Mesodermal cell (in vitro differentiated cells): ENCODE measurements around the gene MOGAT2. TPM values are rescaled to one million over a fixed set of nuclear protein-coding genes. Genes with fewer than 3 reads are reported as not detected.
"Not testable (repeated sequence)": the region's sequence is repeated elsewhere in the genome, so short reads cannot be mapped to it uniquely, and the experiment has no call there.

ENCODE experiments used
- H3K27ac ChIP-seq: 2 replicates; pipeline ENCODE4 v1.7.0; 2013; ENCODE audit warnings: mild to moderate bottlenecking, low read depth, low read length, moderate library complexity; ENCODE audit not compliant: severe bottlenecking
- H3K36me3 ChIP-seq: 2 replicates; pipeline ENCODE4 v1.7.1; 2013; ENCODE audit warnings: mild to moderate bottlenecking, low read length, moderate library complexity; ENCODE audit not compliant: control insufficient read depth, insufficient read depth
- H3K4me1 ChIP-seq: one replicate; pipeline ENCODE4 v1.7.1; 2013; ENCODE audit warnings: mild to moderate bottlenecking, low read length; ENCODE audit not compliant: insufficient read depth, control insufficient read depth, poor library complexity, severe bottlenecking
- H3K4me3 ChIP-seq: 2 replicates; pipeline ENCODE4 v1.7.0; 2013; ENCODE audit warnings: low read length, control low read depth, mild to moderate bottlenecking; ENCODE audit not compliant: insufficient read depth, poor library complexity, severe bottlenecking; ENCODE audit errors: extremely low read depth
- H3K9me3 ChIP-seq: 2 replicates; pipeline ENCODE4 v1.7.1; 2013; ENCODE audit warnings: mild to moderate bottlenecking, low read length, moderate library complexity; ENCODE audit not compliant: control insufficient read depth
- WGBS, 2 experiments: methylation state at CpG; one replicate each; pipeline ENCODE4 v1.1.5; 2013; ENCODE audit warnings: missing lambda C conversion rate in 2 of 2; ENCODE audit not compliant: insufficient coverage in 2 of 2; 5-methylcytosine and 5-hydroxymethylcytosine counted together
- polyA plus RNA-seq, 2 experiments: library from polyadenylated mRNA; stranded (reverse); fragments of 50-300 nt; gene quantifications; one replicate each; pipeline ENCODE4 v1.2.3, GENCODE V29; 2013

The MOGAT2 gene
- not detected for polyA plus RNA-seq (2013, experiment 1 of 2)
- not detected for polyA plus RNA-seq (2013, experiment 2 of 2)

GRCh38 chr11:75717608-75718418 is at the start of gene MOGAT2:
TSS of gene MOGAT2 (plus strand) at chr11:75717838. CDS start at chr11:75717889, 51 bp downstream.
- WGBS, 2 experiments: 86 to 90% methylated on average over 10 to 12 of the region's 13 CpGs
- no peak within 1 kb of the TSS for H3K27ac ChIP-seq
- H3K4me1 ChIP-seq: no peaks in the 10 kb centered on the region

GRCh38 chr11:75668451-75669297 is 49.0 kb upstream of the MOGAT2 start, which contains the start of gene MAP6:
TSS of gene MAP6 (minus strand) at chr11:75669038. CDS start at chr11:75668369, 669 bp downstream.
- H3K4me1 ChIP-seq: peaks cover 5% of the 10 kb centered on the region
- H3K27ac ChIP-seq: no peak within 1 kb of the TSS
- H3K4me3 ChIP-seq: peak within 1 kb of the TSS; percentile 22
- no peaks in the 10 kb centered on the region for H3K36me3 ChIP-seq
- 2 to 3% methylated on average over 62 to 64 of the region's 72 CpGs for WGBS, 2 experiments
- no peaks in the 10 kb centered on the region for H3K9me3 ChIP-seq

More at GRCh38 chr11:75717608-75718418, at the start of gene MOGAT2:
- no peak within 1 kb of the TSS for H3K4me3 ChIP-seq
- H3K36me3 ChIP-seq: no peaks in the 10 kb centered on the region
- no peaks in the 10 kb centered on the region for H3K9me3 ChIP-seq

- Histone ChIP-seq H3K4me1 (no peaks in the 10 kb centered on the region), H3K9me3 (no peaks in the 10 kb centered on the region), H3K4me3 (no peak overlapping the region), H3K36me3 (no peaks in the 10 kb centered on the region), H3K27ac (no peak overlapping the region)
- WGBS, 2 experiments: 89 to 100% methylated on average over 2 of the region's 4 CpGs
Measured at GRCh38 chr11:75673977-75674582, 43.6 kb upstream of the MOGAT2 start.

- H3K4me3 ChIP-seq: no peak overlapping the region
- no CpG with 5 or more reads among the region's 1 CpG for WGBS, 2 experiments
Measured at GRCh38 chr11:75677275-75677674, 40.4 kb upstream of the MOGAT2 start.

GRCh38 chr11:75677909-75678308 is 39.7 kb upstream of the MOGAT2 start:
- Histone ChIP-seq H3K27ac (no peak overlapping the region), H3K36me3 (no peaks in the 10 kb centered on the region), H3K9me3 (no peaks in the 10 kb centered on the region), H3K4me3 (no peak overlapping the region), H3K4me1 (no peaks in the 10 kb centered on the region)
- 93 to 94% methylated on average over 9 to 12 of the region's 12 CpGs for WGBS, 2 experiments

More at GRCh38 chr11:75677275-75677674, 40.4 kb upstream of the MOGAT2 start:
- no peak overlapping the region for H3K27ac ChIP-seq
- H3K4me1 ChIP-seq: no peaks in the 10 kb centered on the region
- no peaks in the 10 kb centered on the region for H3K9me3 ChIP-seq
- no peaks in the 10 kb centered on the region for H3K36me3 ChIP-seq

GRCh38 chr11:75678620-75679259 is 38.9 kb upstream of the MOGAT2 start:
- Histone ChIP-seq H3K36me3 (no peaks in the 10 kb centered on the region), H3K4me1 (no peaks in the 10 kb centered on the region), H3K27ac (no peak overlapping the region), H3K9me3 (no peaks in the 10 kb centered on the region), H3K4me3 (no peak overlapping the region)
- 86 to 88% methylated on average over 12 to 16 of the region's 17 CpGs for WGBS, 2 experiments

GRCh38 chr11:75679566-75679965 is 38.1 kb upstream of the MOGAT2 start:
- Histone ChIP-seq H3K4me1 (no peaks in the 10 kb centered on the region), H3K9me3 (no peaks in the 10 kb centered on the region), H3K36me3 (no peaks in the 10 kb centered on the region), H3K27ac (no peak overlapping the region), H3K4me3 (no peak overlapping the region)
- WGBS, 2 experiments: 88 to 95% methylated on average over 8 to 9 of the region's 11 CpGs

- H3K4me1 ChIP-seq, H3K36me3 ChIP-seq, H3K9me3 ChIP-seq, H3K27ac ChIP-seq, H3K4me3 ChIP-seq: not testable (repeated sequence)
- WGBS, 2 experiments: no CpG with 5 or more reads among the region's 1 CpG
Measured at GRCh38 chr11:75683856-75684255, 33.8 kb upstream of the MOGAT2 start.

GRCh38 chr11:75689863-75690609 is 27.6 kb upstream of the MOGAT2 start:
- Histone ChIP-seq H3K36me3 (no peaks in the 10 kb centered on the region), H3K4me3 (no peak overlapping the region), H3K9me3 (peaks cover 3% of the 10 kb centered on the region), H3K27ac (no peak overlapping the region), H3K4me1 (no peaks in the 10 kb centered on the region)
- 86 to 100% methylated on average over 1 of the region's 3 CpGs for WGBS, 2 experiments
